Stimulated activated naive B cell treated with anti-CD40 and anti-IgM and Interleukin-4, amounts not matched to agents 10 μg/mL and 1 μg/mL and 100 μg/mL, for 72 hours (primary cell): ENCODE results near the gene PRKACA.

ENCODE experiments used
- ATAC-seq, 2 donors: fragments of 150-1000 bp; cut with Tn5 transposase; replicated peaks; 2 replicates each; pipeline ENCODE4 v1.10.0; 2021; ENCODE audit warnings: moderate library complexity in 1 of 2
- DNase-seq: peaks from one replicate; pipeline ENCODE4 v3.0.0; 2021
- H3K27ac Mint-ChIP-seq: one replicate; pipeline ENCODE4 v1.8.0; 2022; ENCODE audit warnings: mild to moderate bottlenecking, mixed read lengths
- H3K27me3 Mint-ChIP-seq, 2 donors: one replicate each; pipeline ENCODE4 v1.8.0; 2022; ENCODE audit warnings: mixed read lengths in 2 of 2
- H3K36me3 Mint-ChIP-seq, 2 donors: one replicate each; pipeline ENCODE4 v1.8.0; 2022; ENCODE audit warnings: mixed read lengths in 2 of 2, mild to moderate bottlenecking in 1 of 2
- H3K4me1 Mint-ChIP-seq, 2 donors: one replicate each; pipeline ENCODE4 v1.8.0; 2022; ENCODE audit warnings: mixed read lengths in 2 of 2, mild to moderate bottlenecking in 1 of 2
- H3K4me3 Mint-ChIP-seq, 2 donors: one replicate each; pipeline ENCODE4 v1.8.0; 2022; ENCODE audit warnings: mild to moderate bottlenecking in 2 of 2, mixed read lengths in 2 of 2, moderate library complexity in 1 of 2
- H3K9me3 Mint-ChIP-seq, 2 donors: one replicate each; pipeline ENCODE4 v1.8.0; 2022; ENCODE audit warnings: mixed read lengths in 2 of 2, mild to moderate bottlenecking in 1 of 2

The PRKACA gene

GRCh38 chr19:14116918-14117578, 514 bp downstream of the PRKACA start:
- Mint-ChIP-seq H3K9me3 (no peaks in the 10 kb centered on the region), H3K27ac (peak overlapping the region; percentile 62), H3K36me3 (peaks cover 0 to 2% of the 10 kb centered on the region in 2 donors), H3K4me3 (peak overlapping the region; percentile 89 to 91), H3K27me3 (no peaks in the 10 kb centered on the region), H3K4me1 (peaks cover 32 to 51% of the 10 kb centered on the region in 2 donors)
- peak; percentile 5 to 6 for ATAC-seq
- no peak for DNase-seq

GRCh38 chr19:14116525-14116917, 1.0 kb downstream of the PRKACA start:
- Mint-ChIP-seq H3K9me3 (no peaks in the 10 kb centered on the region), H3K36me3 (peaks cover 0 to 2% of the 10 kb centered on the region in 2 donors), H3K27me3 (no peaks in the 10 kb centered on the region), H3K4me1 (peaks cover 32 to 51% of the 10 kb centered on the region in 2 donors), H3K4me3 (peak overlapping the region; percentile 89 to 91), H3K27ac (peak overlapping the region; percentile 62)
- DNase-seq = no peak
- no peak for ATAC-seq

GRCh38 chr19:14115756-14116155, 1.8 kb downstream of the PRKACA start:
- DNase-seq = no peak
- ATAC-seq = no peak
- no peak overlapping the region for H3K27ac Mint-ChIP-seq

GRCh38 chr19:14114854-14115253, 2.7 kb downstream of the PRKACA start:
- Mint-ChIP-seq H3K36me3 (peaks cover 0 to 2% of the 10 kb centered on the region in 2 donors), H3K4me3 (no peak overlapping the region), H3K4me1 (peaks cover 34 to 62% of the 10 kb centered on the region in 2 donors), H3K27me3 (no peaks in the 10 kb centered on the region), H3K9me3 (no peaks in the 10 kb centered on the region), H3K27ac (peak overlapping the region; percentile 14)
- ATAC-seq = no peak
- peak; percentile 21 for DNase-seq

More at GRCh38 chr19:14115756-14116155, 1.8 kb downstream of the PRKACA start:
- H3K4me3 Mint-ChIP-seq = peak overlapping the region in 1 of 2 donors; percentile 91
- no peaks in the 10 kb centered on the region for H3K27me3 Mint-ChIP-seq
- peaks cover 32 to 57% of the 10 kb centered on the region in 2 donors for H3K4me1 Mint-ChIP-seq
- H3K9me3 Mint-ChIP-seq = no peaks in the 10 kb centered on the region
- H3K36me3 Mint-ChIP-seq = peaks cover 0 to 2% of the 10 kb centered on the region in 2 donors

- DNase-seq = no peak
- H3K27me3 Mint-ChIP-seq = no peaks in the 10 kb centered on the region
- peak overlapping the region; percentile 14 for H3K27ac Mint-ChIP-seq
- peaks cover 0 to 2% of the 10 kb centered on the region in 2 donors for H3K36me3 Mint-ChIP-seq
- no peaks in the 10 kb centered on the region for H3K9me3 Mint-ChIP-seq
- H3K4me1 Mint-ChIP-seq = peaks cover 34 to 62% of the 10 kb centered on the region in 2 donors
- no peak overlapping the region for H3K4me3 Mint-ChIP-seq
- no peak for ATAC-seq
These were observed 3.1 kb downstream of the PRKACA start for GRCh38 chr19:14114439-14114838.

- H3K27ac Mint-ChIP-seq = no peak overlapping the region
- H3K36me3 Mint-ChIP-seq = peaks cover 0 to 2% of the 10 kb centered on the region in 2 donors
- no peak for ATAC-seq
- no peak for DNase-seq
- no peak overlapping the region for H3K4me3 Mint-ChIP-seq
- H3K27me3 Mint-ChIP-seq = no peaks in the 10 kb centered on the region
- H3K4me1 Mint-ChIP-seq = peaks cover 30 to 58% of the 10 kb centered on the region in 2 donors
- no peaks in the 10 kb centered on the region for H3K9me3 Mint-ChIP-seq
These were observed 3.7 kb downstream of the PRKACA start for GRCh38 chr19:14113762-14114414.

- Mint-ChIP-seq H3K27me3 (no peaks in the 10 kb centered on the region), H3K4me3 (no peak overlapping the region), H3K4me1 (peaks cover 25 to 51% of the 10 kb centered on the region in 2 donors), H3K9me3 (no peaks in the 10 kb centered on the region), H3K36me3 (peaks cover 0 to 3% of the 10 kb centered on the region in 2 donors), H3K27ac (no peak overlapping the region)
- no peak for ATAC-seq
- DNase-seq = no peak
These were observed 4.7 kb downstream of the PRKACA start for GRCh38 chr19:14112809-14113385.

GRCh38 chr19:14112051-14112808, 5.3 kb downstream of the PRKACA start:
- Mint-ChIP-seq H3K4me3 (no peak overlapping the region), H3K36me3 (peaks cover 0 to 4% of the 10 kb centered on the region in 2 donors), H3K27ac (no peak overlapping the region), H3K9me3 (no peaks in the 10 kb centered on the region), H3K4me1 (peaks cover 25 to 51% of the 10 kb centered on the region in 2 donors), H3K27me3 (no peaks in the 10 kb centered on the region)
- ATAC-seq = no peak
- no peak for DNase-seq

- Mint-ChIP-seq H3K27ac (no peak overlapping the region), H3K9me3 (no peaks in the 10 kb centered on the region), H3K4me1 (peaks cover 19 to 45% of the 10 kb centered on the region in 2 donors), H3K27me3 (no peaks in the 10 kb centered on the region), H3K36me3 (peaks cover 2 to 6% of the 10 kb centered on the region in 2 donors), H3K4me3 (no peak overlapping the region)
- DNase-seq (no peak), ATAC-seq (no peak)
These were observed 6.1 kb downstream of the PRKACA start for GRCh38 chr19:14111486-14111885.

- Mint-ChIP-seq H3K27ac (no peak overlapping the region), H3K4me3 (no peak overlapping the region), H3K9me3 (no peaks in the 10 kb centered on the region), H3K27me3 (no peaks in the 10 kb centered on the region), H3K36me3 (peaks cover 6 to 9% of the 10 kb centered on the region in 2 donors), H3K4me1 (peaks cover 12 to 37% of the 10 kb centered on the region in 2 donors)
- ATAC-seq (no peak), DNase-seq (no peak)
These were observed 6.9 kb downstream of the PRKACA start for GRCh38 chr19:14110650-14111049.

GRCh38 chr19:14107581-14108461, 9.7 kb downstream of the PRKACA start:
- H3K36me3 Mint-ChIP-seq = peaks cover 16% of the 10 kb centered on the region in 2 donors
- H3K4me1 Mint-ChIP-seq = peaks cover 2 to 15% of the 10 kb centered on the region in 2 donors
- DNase-seq = no peak
- H3K4me3 Mint-ChIP-seq = no peak overlapping the region
- no peaks in the 10 kb centered on the region for H3K9me3 Mint-ChIP-seq
- no peak for ATAC-seq
- no peaks in the 10 kb centered on the region for H3K27me3 Mint-ChIP-seq
- no peak overlapping the region for H3K27ac Mint-ChIP-seq

- Mint-ChIP-seq H3K4me3 (no peak overlapping the region), H3K27ac (no peak overlapping the region), H3K27me3 (no peaks in the 10 kb centered on the region), H3K36me3 (peaks cover 16 to 19% of the 10 kb centered on the region in 2 donors), H3K9me3 (no peaks in the 10 kb centered on the region), H3K4me1 (peaks cover 2 to 10% of the 10 kb centered on the region in 2 donors)
- ATAC-seq (no peak), DNase-seq (no peak)
These were observed 10.7 kb downstream of the PRKACA start for GRCh38 chr19:14106840-14107239.

GRCh38 chr19:14105680-14106079, 11.9 kb downstream of the PRKACA start:
- H3K9me3 Mint-ChIP-seq = no peaks in the 10 kb centered on the region
- H3K4me3 Mint-ChIP-seq = no peak overlapping the region
- no peak for ATAC-seq
- H3K36me3 Mint-ChIP-seq = peaks cover 19% of the 10 kb centered on the region in 2 donors
- DNase-seq = no peak
- peaks cover 2 to 4% of the 10 kb centered on the region in 2 donors for H3K4me1 Mint-ChIP-seq
- H3K27me3 Mint-ChIP-seq = no peaks in the 10 kb centered on the region
- H3K27ac Mint-ChIP-seq = no peak overlapping the region
